ENCODE data around the gene GIMAP5.

The GIMAP5 gene

GRCh38 chr7:150788474-150789269 is 51.5 kb downstream of the GIMAP5 start:
- H4K20me1 ChIP-seq (ENCODE audit: insufficient read depth, low read length) = no peaks in the 10 kb centered on the region
- H3K4me1 ChIP-seq (ENCODE audit: low read length) = peaks cover 50% of the 10 kb centered on the region
- no peaks in the 10 kb centered on the region for H3K79me2 ChIP-seq (ENCODE audit: low read length)
- H3K4me2 ChIP-seq (ENCODE audit: low read length) = no peak overlapping the region
- H3K9ac ChIP-seq (ENCODE audit: low read length) = peak overlapping the region; percentile 70; the same call in 1 of the 2 replicates
- H3K9me3 ChIP-seq (ENCODE audit: insufficient read depth, low read length) = no peaks in the 10 kb centered on the region
- peak overlapping the region; percentile 81; the same call in 1 of the 2 replicates for H3K27ac ChIP-seq (ENCODE audit: low read length)
- no peaks in the 10 kb centered on the region for H3K36me3 ChIP-seq (replicated peaks; ENCODE audit: low read depth, low read length)
- H2AFZ ChIP-seq (ENCODE audit: low read depth, low read length) = no peak overlapping the region; the same call in 1 of the 2 replicates
- no peak overlapping the region for H3K4me3 ChIP-seq (ENCODE audit: low read length)
- H3K27me3 ChIP-seq (ENCODE audit: low read depth, low read length) = no peaks in the 10 kb centered on the region; the same call in 1 of the 2 replicates
- TF ChIP-seq EZH2phosphoT487 (IDR thresholded peaks at IDR 0.05; ENCODE audit: low read depth) = no peak
- TF ChIP-seq, protein P1, sequence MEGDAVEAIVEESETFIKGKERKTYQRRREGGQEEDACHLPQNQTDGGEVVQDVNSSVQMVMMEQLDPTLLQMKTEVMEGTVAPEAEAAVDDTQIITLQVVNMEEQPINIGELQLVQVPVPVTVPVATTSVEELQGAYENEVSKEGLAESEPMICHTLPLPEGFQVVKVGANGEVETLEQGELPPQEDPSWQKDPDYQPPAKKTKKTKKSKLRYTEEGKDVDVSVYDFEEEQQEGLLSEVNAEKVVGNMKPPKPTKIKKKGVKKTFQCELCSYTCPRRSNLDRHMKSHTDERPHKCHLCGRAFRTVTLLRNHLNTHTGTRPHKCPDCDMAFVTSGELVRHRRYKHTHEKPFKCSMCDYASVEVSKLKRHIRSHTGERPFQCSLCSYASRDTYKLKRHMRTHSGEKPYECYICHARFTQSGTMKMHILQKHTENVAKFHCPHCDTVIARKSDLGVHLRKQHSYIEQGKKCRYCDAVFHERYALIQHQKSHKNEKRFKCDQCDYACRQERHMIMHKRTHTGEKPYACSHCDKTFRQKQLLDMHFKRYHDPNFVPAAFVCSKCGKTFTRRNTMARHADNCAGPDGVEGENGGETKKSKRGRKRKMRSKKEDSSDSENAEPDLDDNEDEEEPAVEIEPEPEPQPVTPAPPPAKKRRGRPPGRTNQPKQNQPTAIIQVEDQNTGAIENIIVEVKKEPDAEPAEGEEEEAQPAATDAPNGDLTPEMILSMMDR (IDR thresholded peaks at IDR 0.05; ENCODE audit: low read depth, low read length) = no peak

DNA sequence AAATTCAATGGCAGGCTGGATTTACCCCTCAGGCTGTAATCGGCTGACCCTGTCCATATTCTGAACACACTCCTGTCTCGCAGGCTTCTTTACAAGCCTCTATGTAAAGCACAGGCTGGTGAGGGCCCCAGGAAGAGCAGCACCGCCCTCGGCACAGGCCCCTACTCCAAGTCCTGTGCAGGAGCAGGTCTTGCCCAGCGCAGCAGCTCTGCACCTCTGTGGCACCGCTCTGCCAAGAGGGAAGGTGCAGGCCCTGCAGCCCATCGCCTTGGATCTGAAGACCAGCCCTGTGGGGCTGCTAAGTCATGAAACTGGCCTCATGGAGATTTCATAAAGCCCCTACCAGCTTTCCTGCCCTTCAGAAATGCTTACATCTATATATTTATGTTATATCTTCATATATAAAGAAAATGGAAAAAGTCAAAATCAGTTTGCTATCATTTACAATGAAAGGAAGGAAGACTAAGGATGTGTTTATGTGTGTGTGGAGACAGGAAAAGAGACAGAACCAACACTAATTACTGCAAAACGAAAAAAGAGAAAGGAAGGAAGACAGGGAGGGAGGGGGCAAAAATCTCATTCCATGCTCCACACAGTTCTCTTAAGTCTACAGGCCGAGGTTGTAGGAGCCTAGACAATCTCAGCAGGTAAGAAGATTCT is 53.3 kb downstream of the GIMAP5 start:
- TF ChIP-seq, protein P1 (IDR thresholded peaks at IDR 0.05; ENCODE audit: low read depth, low read length) = no peak
- no peak for TF ChIP-seq EZH2phosphoT487 (IDR thresholded peaks at IDR 0.05; ENCODE audit: low read depth)
- Histone ChIP-seq H2AFZ (ENCODE audit: low read depth, low read length) (no peak overlapping the region), H3K9me3 (ENCODE audit: insufficient read depth, low read length) (no peaks in the 10 kb centered on the region), H3K9ac (ENCODE audit: low read length) (no peak overlapping the region), H3K36me3 (replicated peaks; ENCODE audit: low read depth, low read length) (no peaks in the 10 kb centered on the region), H3K4me1 (ENCODE audit: low read length) (peaks cover 31% of the 10 kb centered on the region), H3K79me2 (ENCODE audit: low read length) (no peaks in the 10 kb centered on the region), H3K4me3 (ENCODE audit: low read length) (no peak overlapping the region), H3K27ac (ENCODE audit: low read length) (no peak overlapping the region), H3K27me3 (ENCODE audit: low read depth, low read length) (no peaks in the 10 kb centered on the region; the same call in 1 of the 2 replicates), H3K4me2 (ENCODE audit: low read length) (no peak overlapping the region), H4K20me1 (ENCODE audit: insufficient read depth, low read length) (no peaks in the 10 kb centered on the region)

DNA sequence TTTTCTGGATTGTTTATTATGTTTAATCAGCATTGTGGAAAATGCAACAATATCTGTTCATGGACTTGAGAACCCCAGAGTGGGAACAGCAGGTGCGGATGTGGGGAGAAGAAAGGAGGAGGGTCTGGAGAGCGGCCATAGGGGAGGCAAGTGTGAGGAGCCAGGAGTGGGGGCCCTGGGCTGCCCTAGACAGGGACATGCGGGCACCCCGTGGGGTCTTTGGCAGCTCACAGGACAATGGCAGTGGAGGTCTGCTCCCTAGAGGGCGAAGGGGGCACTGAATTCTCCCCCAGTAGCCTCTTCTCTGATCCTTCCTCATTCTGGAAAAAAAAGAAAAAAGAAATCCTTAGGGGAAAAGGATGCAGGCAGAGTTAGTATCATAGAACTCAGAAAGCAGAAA is 54.1 kb downstream of the GIMAP5 start:
- Histone ChIP-seq H3K36me3 (replicated peaks; ENCODE audit: low read depth, low read length) (no peaks in the 10 kb centered on the region), H3K27me3 (ENCODE audit: low read depth, low read length) (no peaks in the 10 kb centered on the region; the same call in 1 of the 2 replicates), H3K79me2 (ENCODE audit: low read length) (no peaks in the 10 kb centered on the region), H3K4me3 (ENCODE audit: low read length) (no peak overlapping the region), H3K4me2 (ENCODE audit: low read length) (no peak overlapping the region), H3K27ac (ENCODE audit: low read length) (no peak overlapping the region), H4K20me1 (ENCODE audit: insufficient read depth, low read length) (no peaks in the 10 kb centered on the region), H3K9me3 (ENCODE audit: insufficient read depth, low read length) (no peaks in the 10 kb centered on the region), H2AFZ (ENCODE audit: low read depth, low read length) (no peak overlapping the region), H3K4me1 (ENCODE audit: low read length) (peaks cover 24% of the 10 kb centered on the region), H3K9ac (ENCODE audit: low read length) (no peak overlapping the region)
- TF ChIP-seq EZH2phosphoT487 (IDR thresholded peaks at IDR 0.05; ENCODE audit: low read depth) = no peak
- TF ChIP-seq, protein P1 (IDR thresholded peaks at IDR 0.05; ENCODE audit: low read depth, low read length) = no peak

DNA sequence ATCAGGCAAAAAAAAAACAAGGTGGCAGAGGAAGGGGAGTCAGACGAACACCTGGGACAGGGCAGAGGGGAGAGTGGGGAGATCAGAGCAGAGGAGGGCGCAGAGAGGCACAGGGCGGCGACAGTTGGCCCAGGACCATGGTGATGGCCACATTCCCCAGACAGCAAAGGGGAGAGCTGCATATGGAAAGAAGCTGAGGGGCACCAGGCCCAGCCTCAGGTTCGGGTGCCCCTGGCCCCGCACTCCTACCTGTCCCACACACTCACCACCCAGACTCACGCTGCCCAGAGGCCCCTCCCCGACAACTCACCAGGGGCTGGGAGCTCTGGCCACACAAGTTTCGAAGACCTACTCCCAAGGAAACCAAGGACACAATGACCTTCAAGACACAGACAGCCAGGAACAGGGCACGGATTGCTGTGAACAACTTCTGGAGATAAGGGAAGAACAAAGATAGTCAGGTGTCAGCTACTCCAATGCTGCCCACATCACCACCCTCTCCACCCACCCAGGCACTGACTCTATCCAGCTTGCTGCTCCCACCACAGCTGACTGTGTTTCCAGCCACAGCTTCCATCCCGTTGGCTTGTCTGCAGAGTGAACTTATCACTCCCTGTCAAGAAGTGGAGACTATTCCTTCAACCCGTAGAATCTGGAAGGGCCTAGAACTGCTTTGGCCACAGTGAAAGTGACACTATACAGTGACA is 54.7 kb downstream of the GIMAP5 start:
- Histone ChIP-seq H3K9ac (ENCODE audit: low read length) (no peak overlapping the region), H3K4me1 (ENCODE audit: low read length) (peaks cover 19% of the 10 kb centered on the region), H3K27me3 (ENCODE audit: low read depth, low read length) (no peaks in the 10 kb centered on the region; the same call in 1 of the 2 replicates), H4K20me1 (ENCODE audit: insufficient read depth, low read length) (no peaks in the 10 kb centered on the region), H3K4me2 (ENCODE audit: low read length) (no peak overlapping the region), H3K79me2 (ENCODE audit: low read length) (no peaks in the 10 kb centered on the region), H3K9me3 (ENCODE audit: insufficient read depth, low read length) (no peaks in the 10 kb centered on the region), H3K4me3 (ENCODE audit: low read length) (no peak overlapping the region), H3K27ac (ENCODE audit: low read length) (no peak overlapping the region), H2AFZ (ENCODE audit: low read depth, low read length) (no peak overlapping the region), H3K36me3 (replicated peaks; ENCODE audit: low read depth, low read length) (no peaks in the 10 kb centered on the region)
- TF ChIP-seq, protein P1 (IDR thresholded peaks at IDR 0.05; ENCODE audit: low read depth, low read length) = no peak
- no peak for TF ChIP-seq EZH2phosphoT487 (IDR thresholded peaks at IDR 0.05; ENCODE audit: low read depth)
